ENCODE results near the gene RAB44.

The RAB44 gene

DNA sequence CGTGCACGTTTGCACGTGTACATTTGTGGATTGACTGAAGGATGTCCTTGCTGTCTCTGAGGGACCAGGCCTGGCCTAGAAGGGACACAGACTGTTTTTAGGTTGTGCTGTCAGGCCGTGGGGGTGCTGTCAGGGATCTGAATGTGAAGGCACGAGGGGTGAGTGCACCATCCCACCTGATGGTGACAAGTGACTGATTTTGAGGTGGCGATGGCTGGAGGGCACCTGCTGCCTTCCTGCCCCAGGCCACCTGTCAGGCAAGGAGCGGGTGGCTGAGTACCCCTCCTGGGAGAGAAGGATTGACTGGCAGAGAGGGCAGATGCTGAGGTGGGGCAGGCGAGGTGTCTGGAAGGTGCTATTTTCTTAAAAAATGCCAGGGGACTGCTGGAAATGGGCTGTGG is 1.2 kb downstream of the RAB44 start:
- no peak for DNase-seq (ENCODE audit: extremely low read depth, low read depth)
- TF ChIP-seq, protein P1, sequence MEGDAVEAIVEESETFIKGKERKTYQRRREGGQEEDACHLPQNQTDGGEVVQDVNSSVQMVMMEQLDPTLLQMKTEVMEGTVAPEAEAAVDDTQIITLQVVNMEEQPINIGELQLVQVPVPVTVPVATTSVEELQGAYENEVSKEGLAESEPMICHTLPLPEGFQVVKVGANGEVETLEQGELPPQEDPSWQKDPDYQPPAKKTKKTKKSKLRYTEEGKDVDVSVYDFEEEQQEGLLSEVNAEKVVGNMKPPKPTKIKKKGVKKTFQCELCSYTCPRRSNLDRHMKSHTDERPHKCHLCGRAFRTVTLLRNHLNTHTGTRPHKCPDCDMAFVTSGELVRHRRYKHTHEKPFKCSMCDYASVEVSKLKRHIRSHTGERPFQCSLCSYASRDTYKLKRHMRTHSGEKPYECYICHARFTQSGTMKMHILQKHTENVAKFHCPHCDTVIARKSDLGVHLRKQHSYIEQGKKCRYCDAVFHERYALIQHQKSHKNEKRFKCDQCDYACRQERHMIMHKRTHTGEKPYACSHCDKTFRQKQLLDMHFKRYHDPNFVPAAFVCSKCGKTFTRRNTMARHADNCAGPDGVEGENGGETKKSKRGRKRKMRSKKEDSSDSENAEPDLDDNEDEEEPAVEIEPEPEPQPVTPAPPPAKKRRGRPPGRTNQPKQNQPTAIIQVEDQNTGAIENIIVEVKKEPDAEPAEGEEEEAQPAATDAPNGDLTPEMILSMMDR (IDR thresholded peaks at IDR 0.05; ENCODE audit: low read depth, low read length): no peak

DNA sequence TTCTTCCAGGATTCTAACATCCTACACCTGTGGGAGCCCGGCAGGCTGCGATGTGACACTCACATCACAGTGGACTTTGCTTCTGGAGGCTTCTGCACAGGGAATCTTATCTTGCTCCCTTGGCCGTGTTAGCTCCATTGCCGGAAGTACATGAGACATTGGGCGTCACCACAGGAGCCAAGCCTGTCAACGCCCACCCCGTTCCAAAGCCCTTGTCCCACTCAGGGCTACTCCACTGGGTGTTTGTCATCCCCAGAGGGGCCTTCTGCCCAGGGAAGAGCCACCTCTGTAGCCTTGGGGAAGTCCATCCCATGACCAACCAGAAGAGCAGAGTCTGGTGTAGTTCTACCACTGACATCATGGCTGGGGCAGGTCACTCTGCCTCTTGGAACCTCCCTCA is 1.7 kb downstream of the RAB44 start:
- DNase-seq (ENCODE audit: extremely low read depth, low read depth): no peak
- TF ChIP-seq, protein P1 (IDR thresholded peaks at IDR 0.05; ENCODE audit: low read depth, low read length): no peak

DNA sequence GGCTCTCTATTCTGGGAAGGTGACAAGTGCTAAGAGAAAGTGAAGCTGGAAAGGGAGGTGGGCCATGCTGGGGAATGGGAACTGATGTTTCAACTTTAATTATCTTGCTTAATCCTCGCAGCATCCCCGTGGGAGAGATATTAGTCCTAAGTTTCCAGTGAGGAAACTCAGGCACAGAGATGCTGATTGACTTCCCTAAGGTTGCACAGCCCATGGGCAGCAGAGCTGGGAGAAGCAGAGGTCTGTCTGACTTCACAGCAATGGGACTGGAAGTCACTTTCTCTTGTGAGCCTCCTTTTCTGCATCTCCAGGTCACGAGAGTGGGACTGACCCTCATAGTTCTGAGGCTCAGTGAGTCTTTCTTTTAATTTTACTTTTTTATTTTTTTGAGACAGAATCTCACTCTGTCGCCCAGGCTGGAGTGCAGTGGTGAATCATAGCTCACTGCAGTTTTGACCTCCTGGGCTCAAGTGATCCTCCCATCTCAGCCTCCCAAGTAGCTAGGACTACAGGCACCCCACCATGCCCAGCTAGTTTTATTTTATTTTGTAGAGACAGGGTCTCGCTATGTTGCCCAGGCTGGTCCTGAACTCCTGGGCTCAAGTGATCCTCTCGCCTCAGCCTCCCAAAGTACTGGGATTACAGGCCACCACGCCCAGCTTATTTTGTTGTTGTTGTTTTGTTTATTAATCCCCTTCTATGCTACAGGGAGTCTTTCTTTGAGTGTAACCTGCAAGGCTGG is 2.6 kb downstream of the RAB44 start:
- DNase-seq (ENCODE audit: extremely low read depth, low read depth): no peak
- TF ChIP-seq, protein P1 (IDR thresholded peaks at IDR 0.05; ENCODE audit: low read depth, low read length): no peak

DNA sequence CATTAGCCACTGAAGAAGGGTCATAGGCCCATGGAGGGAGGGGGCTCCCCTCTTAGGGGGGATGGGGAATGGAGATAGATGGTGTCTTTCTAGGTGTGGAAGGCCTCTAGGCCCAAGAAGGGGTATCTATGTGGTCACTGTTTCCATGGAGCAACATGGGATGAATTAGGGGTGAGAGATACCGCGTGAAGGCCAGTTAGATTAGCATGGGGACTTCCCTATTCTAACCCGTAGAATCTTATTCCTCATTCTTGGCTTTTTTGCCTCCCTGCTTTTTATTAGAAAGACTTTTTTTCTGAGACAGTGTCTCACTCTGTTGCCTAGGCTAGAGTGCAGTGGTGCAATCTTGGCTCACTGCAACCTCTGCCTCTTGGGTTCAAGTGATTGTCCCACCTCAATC is 3.2 kb downstream of the RAB44 start:
- TF ChIP-seq, protein P1 (IDR thresholded peaks at IDR 0.05; ENCODE audit: low read depth, low read length): no peak
- no peak for DNase-seq (ENCODE audit: extremely low read depth, low read depth)

DNA sequence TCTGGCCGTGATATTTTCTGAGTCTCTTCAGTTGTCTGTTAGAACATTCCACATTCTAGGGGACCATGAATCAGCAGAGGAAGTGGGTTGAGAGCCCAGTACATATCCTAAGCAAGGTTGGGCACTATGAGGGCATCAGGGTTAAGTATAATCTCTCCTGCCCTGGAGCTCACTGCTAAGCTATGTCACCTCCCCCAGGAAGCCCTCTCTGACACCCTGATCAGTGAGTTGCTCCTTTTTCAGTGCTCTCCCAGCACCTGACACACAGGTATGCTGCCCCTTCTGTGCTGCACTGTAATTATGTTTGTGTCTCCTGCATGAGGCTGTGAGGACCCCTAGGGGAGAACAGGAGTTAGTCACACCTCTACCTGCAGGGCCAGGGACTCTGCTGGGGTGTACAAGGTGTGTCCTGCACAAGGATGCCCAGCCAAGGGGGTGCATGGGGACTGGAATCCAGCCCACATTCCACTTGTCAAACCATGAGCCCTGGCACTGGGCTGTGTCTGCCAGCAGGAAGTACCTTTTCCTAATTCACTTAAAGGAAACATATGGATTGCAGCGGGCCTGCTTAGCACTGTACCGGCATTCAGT is 3.9 kb downstream of the RAB44 start:
- DNase-seq (ENCODE audit: extremely low read depth, low read depth): no peak
- TF ChIP-seq, protein P1 (IDR thresholded peaks at IDR 0.05; ENCODE audit: low read depth, low read length): no peak

DNA sequence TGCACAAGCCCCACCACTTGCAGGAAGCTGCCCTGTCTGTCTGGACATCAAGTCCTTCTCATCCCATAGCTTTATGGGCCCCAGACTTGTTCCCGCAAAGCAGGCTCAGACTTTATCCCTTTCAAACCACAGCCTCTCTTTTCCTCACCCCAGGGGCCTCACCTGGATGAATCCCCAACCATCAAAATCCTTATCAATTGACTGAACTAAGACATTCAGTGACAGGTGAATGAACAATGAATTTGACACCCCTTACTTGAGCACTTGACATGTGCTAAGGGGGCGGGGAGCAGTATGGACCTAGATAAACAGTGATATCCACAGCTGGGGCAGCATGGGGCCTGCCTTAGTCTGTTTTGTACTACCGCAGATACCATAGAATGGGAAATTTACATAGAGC is 5.0 kb downstream of the RAB44 start:
- no peak for DNase-seq (ENCODE audit: extremely low read depth, low read depth)
- TF ChIP-seq, protein P1 (IDR thresholded peaks at IDR 0.05; ENCODE audit: low read depth, low read length): no peak

DNA sequence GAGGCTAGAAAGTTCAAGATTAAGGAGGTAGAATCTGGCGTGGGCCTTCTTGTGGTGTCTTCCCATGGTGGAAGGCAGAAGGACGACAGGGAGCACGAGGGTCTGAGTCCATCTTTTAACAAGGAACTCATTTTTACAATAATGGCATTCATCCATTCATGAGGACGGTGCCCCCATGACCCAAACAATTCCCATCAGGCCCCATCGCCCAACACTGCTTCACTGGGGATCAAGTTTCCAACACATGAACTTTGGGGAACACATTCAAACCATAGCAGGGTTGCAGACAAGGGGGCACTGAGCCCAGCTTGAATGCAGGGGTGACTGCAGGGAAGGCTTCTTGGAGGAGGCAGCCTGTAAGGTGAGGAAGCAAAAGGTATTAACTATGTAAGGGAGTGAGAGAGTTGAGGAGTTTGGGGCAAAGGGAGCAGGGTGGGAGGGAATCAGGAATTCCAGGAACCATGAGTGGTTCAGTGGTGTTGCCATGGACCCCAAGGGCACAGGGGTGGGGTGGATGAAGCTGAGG is 5.5 kb downstream of the RAB44 start:
- no peak for DNase-seq (ENCODE audit: extremely low read depth, low read depth)
- TF ChIP-seq, protein P1 (IDR thresholded peaks at IDR 0.05; ENCODE audit: low read depth, low read length): no peak
